ENCODE measurements around the gene DDX47. TPM values are rescaled to one million over a fixed set of nuclear protein-coding genes. Genes with fewer than 3 reads are reported as not detected.

Gene DDX47
- total RNA-seq, 1 experiment from 2014 or later = 64.8 TPM

DNA sequence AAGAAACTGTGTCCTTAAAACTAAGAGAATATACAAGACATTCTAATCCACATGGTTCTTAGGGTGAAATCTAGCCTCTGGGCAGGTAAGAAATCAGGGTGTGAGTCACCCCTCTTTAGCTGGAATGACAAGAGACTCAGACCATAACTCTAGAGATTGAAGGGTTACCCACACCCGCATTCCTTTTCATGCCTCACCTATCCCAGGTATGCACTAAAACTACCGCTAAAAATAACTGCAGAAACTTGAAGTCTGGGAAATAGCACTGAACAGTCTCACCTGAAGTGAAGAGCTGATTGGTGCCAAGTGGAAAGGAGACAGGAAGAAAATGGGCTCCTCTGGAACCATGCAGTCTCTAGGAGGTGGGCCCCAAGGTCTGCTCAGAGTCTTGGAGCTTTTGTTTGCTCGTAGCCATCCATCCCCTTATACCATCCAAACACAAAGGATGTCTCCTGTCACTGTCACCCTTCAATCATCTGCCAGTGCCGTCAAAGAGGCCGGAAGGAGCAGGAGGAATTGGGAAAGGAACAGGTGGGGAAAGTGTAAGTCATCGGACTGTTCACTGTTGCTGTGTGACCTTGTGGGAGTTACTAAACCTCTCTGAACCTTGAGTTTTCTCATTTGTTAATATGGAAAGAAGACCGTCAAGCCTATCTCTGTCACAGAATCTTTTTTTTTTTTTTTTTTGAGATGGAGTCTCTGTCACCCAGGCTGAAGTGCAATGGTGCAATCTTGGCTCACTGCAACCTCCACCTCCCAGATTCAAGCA lies 22.4 kb downstream of the DDX47 start:
- ChIA-PET POLR2A (no interaction called here), CTCF (interaction anchor here (0.7 to 1.9 kb wide), 4 partner anchors 18 to 376 kb away, joined by 3 to 37 read pairs (median 4); no protein-coding TSS in a partner anchor)
- H3K27ac Mint-ChIP-seq = no peak overlapping the region
- H3K9me3 Mint-ChIP-seq = no peaks in the 10 kb centered on the region
- H3K27me3 Mint-ChIP-seq (ENCODE audit: low read depth) = no peaks in the 10 kb centered on the region
- no peak for TF ChIP-seq ZNF138 (CRISPR knock-in tag; conservative IDR thresholded peaks at IDR 0.05)
- TF ChIP-seq IRF2 (CRISPR knock-in tag; IDR thresholded peaks at IDR 0.05; ENCODE audit: borderline replicate concordance, low read depth) = no peak
- no peak for TF ChIP-seq TCF7 (CRISPR knock-in tag; IDR thresholded peaks at IDR 0.05; ENCODE audit: low read depth)
- H3K4me1 Mint-ChIP-seq = peaks cover 9% of the 10 kb centered on the region
- DNase-seq (ENCODE audit: low spot score) (no peak), ATAC-seq (no peak)
- no peak overlapping the region for H3K4me3 Mint-ChIP-seq
- peaks cover 26% of the 10 kb centered on the region for H3K36me3 Mint-ChIP-seq

DNA sequence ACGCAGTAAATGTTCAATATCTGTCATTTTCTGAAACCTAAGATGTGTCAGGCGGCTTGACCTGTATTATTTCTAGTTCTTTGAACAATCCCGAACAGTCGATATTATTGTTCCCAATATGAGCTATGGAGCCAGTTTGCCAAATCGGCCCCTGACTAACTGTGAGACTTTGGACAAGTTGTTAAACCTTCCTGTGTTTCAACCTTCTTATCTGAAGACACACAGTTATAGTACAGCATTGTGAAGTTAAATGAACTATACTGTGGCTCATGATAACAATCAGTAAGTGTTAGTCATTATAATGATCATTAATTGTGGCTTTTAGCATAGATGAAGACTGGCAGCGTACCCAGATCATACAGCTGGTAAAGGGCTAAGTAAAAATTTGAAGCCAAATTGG lies 23.4 kb downstream of the DDX47 start:
- no peak for ATAC-seq
- Mint-ChIP-seq H3K9me3 (no peaks in the 10 kb centered on the region), H3K4me3 (no peak overlapping the region), H3K27ac (no peak overlapping the region), H3K27me3 (ENCODE audit: low read depth) (no peaks in the 10 kb centered on the region), H3K4me1 (peaks cover 9% of the 10 kb centered on the region), H3K36me3 (peaks cover 21% of the 10 kb centered on the region)
- CTCF ChIA-PET = interaction anchor here (0.6 to 2.9 kb wide), 37 partner anchors 9 to 419 kb away, joined by 3 to 37 read pairs (median 4); partner anchors contain the start of genes DDX47 and GPRC5A
- POLR2A ChIA-PET = interaction anchor here (0.8 kb wide), 1 partner anchor 55 kb away, joined by 3 read pairs; the partner anchor contains the start of gene GPRC5A
- TF ChIP-seq, protein P1, sequence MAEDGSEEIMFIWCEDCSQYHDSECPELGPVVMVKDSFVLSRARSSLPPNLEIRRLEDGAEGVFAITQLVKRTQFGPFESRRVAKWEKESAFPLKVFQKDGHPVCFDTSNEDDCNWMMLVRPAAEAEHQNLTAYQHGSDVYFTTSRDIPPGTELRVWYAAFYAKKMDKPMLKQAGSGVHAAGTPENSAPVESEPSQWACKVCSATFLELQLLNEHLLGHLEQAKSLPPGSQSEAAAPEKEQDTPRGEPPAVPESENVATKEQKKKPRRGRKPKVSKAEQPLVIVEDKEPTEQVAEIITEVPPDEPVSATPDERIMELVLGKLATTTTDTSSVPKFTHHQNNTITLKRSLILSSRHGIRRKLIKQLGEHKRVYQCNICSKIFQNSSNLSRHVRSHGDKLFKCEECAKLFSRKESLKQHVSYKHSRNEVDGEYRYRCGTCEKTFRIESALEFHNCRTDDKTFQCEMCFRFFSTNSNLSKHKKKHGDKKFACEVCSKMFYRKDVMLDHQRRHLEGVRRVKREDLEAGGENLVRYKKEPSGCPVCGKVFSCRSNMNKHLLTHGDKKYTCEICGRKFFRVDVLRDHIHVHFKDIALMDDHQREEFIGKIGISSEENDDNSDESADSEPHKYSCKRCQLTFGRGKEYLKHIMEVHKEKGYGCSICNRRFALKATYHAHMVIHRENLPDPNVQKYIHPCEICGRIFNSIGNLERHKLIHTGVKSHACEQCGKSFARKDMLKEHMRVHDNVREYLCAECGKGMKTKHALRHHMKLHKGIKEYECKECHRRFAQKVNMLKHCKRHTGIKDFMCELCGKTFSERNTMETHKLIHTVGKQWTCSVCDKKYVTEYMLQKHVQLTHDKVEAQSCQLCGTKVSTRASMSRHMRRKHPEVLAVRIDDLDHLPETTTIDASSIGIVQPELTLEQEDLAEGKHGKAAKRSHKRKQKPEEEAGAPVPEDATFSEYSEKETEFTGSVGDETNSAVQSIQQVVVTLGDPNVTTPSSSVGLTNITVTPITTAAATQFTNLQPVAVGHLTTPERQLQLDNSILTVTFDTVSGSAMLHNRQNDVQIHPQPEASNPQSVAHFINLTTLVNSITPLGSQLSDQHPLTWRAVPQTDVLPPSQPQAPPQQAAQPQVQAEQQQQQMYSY (CRISPR knock-in tag; IDR thresholded peaks at IDR 0.05) = no peak
- TF ChIP-seq RORB (CRISPR knock-in tag; IDR thresholded peaks at IDR 0.05) (no peak), JAZF1 (CRISPR knock-in tag; IDR thresholded peaks at IDR 0.05) (no peak), NFYB (CRISPR knock-in tag; conservative IDR thresholded peaks at IDR 0.05; ENCODE audit: low read depth) (no peak), ZNF263 (CRISPR knock-in tag; IDR thresholded peaks at IDR 0.05; ENCODE audit: low read depth) (no peak), NR3C1 (CRISPR knock-in tag; conservative IDR thresholded peaks at IDR 0.05; ENCODE audit: low read depth) (no peak), JUN (CRISPR knock-in tag; IDR thresholded peaks at IDR 0.05) (no peak), SMAD4 (CRISPR knock-in tag; IDR thresholded peaks at IDR 0.05) (no peak), ZNF317 (CRISPR knock-in tag; IDR thresholded peaks at IDR 0.05; ENCODE audit: borderline replicate concordance, low read depth) (no peak), TP53 (CRISPR knock-in tag; IDR thresholded peaks at IDR 0.05) (no peak), FOXK1 (CRISPR knock-in tag; IDR thresholded peaks at IDR 0.05) (no peak), CREM (CRISPR knock-in tag; IDR thresholded peaks at IDR 0.05) (no peak)
- TF ChIP-seq, protein P2, sequence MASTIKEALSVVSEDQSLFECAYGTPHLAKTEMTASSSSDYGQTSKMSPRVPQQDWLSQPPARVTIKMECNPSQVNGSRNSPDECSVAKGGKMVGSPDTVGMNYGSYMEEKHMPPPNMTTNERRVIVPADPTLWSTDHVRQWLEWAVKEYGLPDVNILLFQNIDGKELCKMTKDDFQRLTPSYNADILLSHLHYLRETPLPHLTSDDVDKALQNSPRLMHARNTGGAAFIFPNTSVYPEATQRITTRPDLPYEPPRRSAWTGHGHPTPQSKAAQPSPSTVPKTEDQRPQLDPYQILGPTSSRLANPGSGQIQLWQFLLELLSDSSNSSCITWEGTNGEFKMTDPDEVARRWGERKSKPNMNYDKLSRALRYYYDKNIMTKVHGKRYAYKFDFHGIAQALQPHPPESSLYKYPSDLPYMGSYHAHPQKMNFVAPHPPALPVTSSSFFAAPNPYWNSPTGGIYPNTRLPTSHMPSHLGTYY (CRISPR knock-in tag; IDR thresholded peaks at IDR 0.05) = no peak
- TF ChIP-seq, protein P3, sequence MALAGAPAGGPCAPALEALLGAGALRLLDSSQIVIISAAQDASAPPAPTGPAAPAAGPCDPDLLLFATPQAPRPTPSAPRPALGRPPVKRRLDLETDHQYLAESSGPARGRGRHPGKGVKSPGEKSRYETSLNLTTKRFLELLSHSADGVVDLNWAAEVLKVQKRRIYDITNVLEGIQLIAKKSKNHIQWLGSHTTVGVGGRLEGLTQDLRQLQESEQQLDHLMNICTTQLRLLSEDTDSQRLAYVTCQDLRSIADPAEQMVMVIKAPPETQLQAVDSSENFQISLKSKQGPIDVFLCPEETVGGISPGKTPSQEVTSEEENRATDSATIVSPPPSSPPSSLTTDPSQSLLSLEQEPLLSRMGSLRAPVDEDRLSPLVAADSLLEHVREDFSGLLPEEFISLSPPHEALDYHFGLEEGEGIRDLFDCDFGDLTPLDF (CRISPR knock-in tag; IDR thresholded peaks at IDR 0.05) = no peak
- TF ChIP-seq, protein P4, sequence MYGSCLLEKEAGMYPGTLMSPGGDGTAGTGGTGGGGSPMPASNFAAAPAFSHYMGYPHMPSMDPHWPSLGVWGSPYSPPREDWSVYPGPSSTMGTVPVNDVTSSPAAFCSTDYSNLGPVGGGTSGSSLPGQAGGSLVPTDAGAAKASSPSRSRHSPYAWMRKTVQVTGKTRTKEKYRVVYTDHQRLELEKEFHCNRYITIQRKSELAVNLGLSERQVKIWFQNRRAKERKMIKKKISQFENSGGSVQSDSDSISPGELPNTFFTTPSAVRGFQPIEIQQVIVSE (CRISPR knock-in tag; IDR thresholded peaks at IDR 0.05; ENCODE audit: borderline replicate concordance) = no peak
- TF ChIP-seq, protein P5, sequence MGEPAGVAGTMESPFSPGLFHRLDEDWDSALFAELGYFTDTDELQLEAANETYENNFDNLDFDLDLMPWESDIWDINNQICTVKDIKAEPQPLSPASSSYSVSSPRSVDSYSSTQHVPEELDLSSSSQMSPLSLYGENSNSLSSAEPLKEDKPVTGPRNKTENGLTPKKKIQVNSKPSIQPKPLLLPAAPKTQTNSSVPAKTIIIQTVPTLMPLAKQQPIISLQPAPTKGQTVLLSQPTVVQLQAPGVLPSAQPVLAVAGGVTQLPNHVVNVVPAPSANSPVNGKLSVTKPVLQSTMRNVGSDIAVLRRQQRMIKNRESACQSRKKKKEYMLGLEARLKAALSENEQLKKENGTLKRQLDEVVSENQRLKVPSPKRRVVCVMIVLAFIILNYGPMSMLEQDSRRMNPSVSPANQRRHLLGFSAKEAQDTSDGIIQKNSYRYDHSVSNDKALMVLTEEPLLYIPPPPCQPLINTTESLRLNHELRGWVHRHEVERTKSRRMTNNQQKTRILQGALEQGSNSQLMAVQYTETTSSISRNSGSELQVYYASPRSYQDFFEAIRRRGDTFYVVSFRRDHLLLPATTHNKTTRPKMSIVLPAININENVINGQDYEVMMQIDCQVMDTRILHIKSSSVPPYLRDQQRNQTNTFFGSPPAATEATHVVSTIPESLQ (CRISPR knock-in tag; IDR thresholded peaks at IDR 0.05) = no peak
- TF ChIP-seq, protein P6, sequence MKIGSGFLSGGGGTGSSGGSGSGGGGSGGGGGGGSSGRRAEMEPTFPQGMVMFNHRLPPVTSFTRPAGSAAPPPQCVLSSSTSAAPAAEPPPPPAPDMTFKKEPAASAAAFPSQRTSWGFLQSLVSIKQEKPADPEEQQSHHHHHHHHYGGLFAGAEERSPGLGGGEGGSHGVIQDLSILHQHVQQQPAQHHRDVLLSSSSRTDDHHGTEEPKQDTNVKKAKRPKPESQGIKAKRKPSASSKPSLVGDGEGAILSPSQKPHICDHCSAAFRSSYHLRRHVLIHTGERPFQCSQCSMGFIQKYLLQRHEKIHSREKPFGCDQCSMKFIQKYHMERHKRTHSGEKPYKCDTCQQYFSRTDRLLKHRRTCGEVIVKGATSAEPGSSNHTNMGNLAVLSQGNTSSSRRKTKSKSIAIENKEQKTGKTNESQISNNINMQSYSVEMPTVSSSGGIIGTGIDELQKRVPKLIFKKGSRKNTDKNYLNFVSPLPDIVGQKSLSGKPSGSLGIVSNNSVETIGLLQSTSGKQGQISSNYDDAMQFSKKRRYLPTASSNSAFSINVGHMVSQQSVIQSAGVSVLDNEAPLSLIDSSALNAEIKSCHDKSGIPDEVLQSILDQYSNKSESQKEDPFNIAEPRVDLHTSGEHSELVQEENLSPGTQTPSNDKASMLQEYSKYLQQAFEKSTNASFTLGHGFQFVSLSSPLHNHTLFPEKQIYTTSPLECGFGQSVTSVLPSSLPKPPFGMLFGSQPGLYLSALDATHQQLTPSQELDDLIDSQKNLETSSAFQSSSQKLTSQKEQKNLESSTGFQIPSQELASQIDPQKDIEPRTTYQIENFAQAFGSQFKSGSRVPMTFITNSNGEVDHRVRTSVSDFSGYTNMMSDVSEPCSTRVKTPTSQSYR (CRISPR knock-in tag; IDR thresholded peaks at IDR 0.05) = no peak
- no peak for DNase-seq (ENCODE audit: low spot score)

All from WTC11 (cell line).